Upper lobe of left lung (tissue), 6 donors: Measurements from ENCODE around the gene CPNE8. TPM values are rescaled to one million over a fixed set of nuclear protein-coding genes. Genes with fewer than 3 reads are reported as not detected.

Experiments
- ATAC-seq, 2 donors: fragments of 200-7000 bp; cut with Tn5 transposase; one replicate each; pipeline ENCODE4 v1.9.1; 2022; ENCODE audit warnings: mild to moderate bottlenecking in 2 of 2, moderate library complexity in 2 of 2; ENCODE audit not compliant: low FRiP score in 2 of 2
- DNase-seq, 2 donors: peaks; one replicate each; pipeline ENCODE4 v3.0.0-alpha.2; 2019 to 2020
- H3K27ac ChIP-seq, 4 donors: fragments of 200-600 bp; sonication (generic); one replicate each; pipeline ENCODE4 v1.5.1; 2016 to 2019
- H3K27me3 ChIP-seq, 4 donors: fragments of 200-600 bp; sonication (generic); one replicate each; pipeline ENCODE4 v1.5.1; 2017 to 2019
- H3K36me3 ChIP-seq, 4 donors: fragments of 200-600 bp; sonication (generic); one replicate each; pipeline ENCODE4 v1.5.1; 2016 to 2019
- H3K4me1 ChIP-seq, 4 donors: fragments of 200-600 bp; sonication (generic); one replicate each; pipeline ENCODE4 v1.5.1; 2018 to 2019
- H3K4me3 ChIP-seq, 4 donors: fragments of 200-600 bp; sonication (generic); one replicate each; pipeline ENCODE4 v1.5.1; 2017 to 2019; ENCODE audit warnings: mild to moderate bottlenecking in 2 of 4, moderate library complexity in 1 of 4
- H3K9me3 ChIP-seq, 4 donors: fragments of 200-600 bp; sonication (generic); one replicate each; pipeline ENCODE4 v1.5.1; 2018 to 2019
- CTCF ChIP-seq, 6 experiments: fragments of 450-650 bp in 4 of 6; fragments of 200-600 bp in 2 of 6; sonication (generic) in 2 of 6; IDR thresholded peaks; one replicate each; pipeline ENCODE4 v1.5.1; 2016 to 2019; ENCODE audit warnings: antibody characterized with exemption in 6 of 6
- EP300 ChIP-seq, 4 donors: sonication (generic); formaldehyde crosslinking; IDR thresholded peaks; one replicate each; pipeline ENCODE4 v1.5.1; 2017; ENCODE audit warnings: antibody characterized with exemption in 4 of 4, control low read depth in 2 of 4
- POLR2A ChIP-seq, 4 donors: fragments of 450-650 bp; IDR thresholded peaks; one replicate each; pipeline ENCODE4 v1.5.1; 2016 to 2017; ENCODE audit warnings: antibody characterized with exemption in 4 of 4, mild to moderate bottlenecking in 2 of 4
- POLR2AphosphoS5 ChIP-seq, 2 donors: sonication (generic); formaldehyde crosslinking; IDR thresholded peaks; one replicate each; pipeline ENCODE4 v1.5.1; 2017; ENCODE audit warnings: antibody characterized with exemption in 2 of 2
- WGBS, 2 donors: methylation state at CpG; one replicate each; pipeline ENCODE4 v1.1.5; 2017 to 2018; 5-methylcytosine and 5-hydroxymethylcytosine counted together
- total RNA-seq, 6 donors: library from RNA; depleted of rRNA in 4 of 6; stranded (reverse); fragments of >200 nt in 4 of 6; gene quantifications; one replicate each; pipeline versions ENCODE4 v1.1.0 to v1.2.1, GENCODE V29; 2016 to 2021
- donor health status: DM: no; HTN: no; CAD: no; lungs with moderate emphysema.
- donor health status: DM: no; HTN: yes; CAD: no; lungs with severe emphysema.

The CPNE8 gene
- 10 to 100 TPM; 14.3 to 38.8 (median 20.2) TPM for total RNA-seq

DNA sequence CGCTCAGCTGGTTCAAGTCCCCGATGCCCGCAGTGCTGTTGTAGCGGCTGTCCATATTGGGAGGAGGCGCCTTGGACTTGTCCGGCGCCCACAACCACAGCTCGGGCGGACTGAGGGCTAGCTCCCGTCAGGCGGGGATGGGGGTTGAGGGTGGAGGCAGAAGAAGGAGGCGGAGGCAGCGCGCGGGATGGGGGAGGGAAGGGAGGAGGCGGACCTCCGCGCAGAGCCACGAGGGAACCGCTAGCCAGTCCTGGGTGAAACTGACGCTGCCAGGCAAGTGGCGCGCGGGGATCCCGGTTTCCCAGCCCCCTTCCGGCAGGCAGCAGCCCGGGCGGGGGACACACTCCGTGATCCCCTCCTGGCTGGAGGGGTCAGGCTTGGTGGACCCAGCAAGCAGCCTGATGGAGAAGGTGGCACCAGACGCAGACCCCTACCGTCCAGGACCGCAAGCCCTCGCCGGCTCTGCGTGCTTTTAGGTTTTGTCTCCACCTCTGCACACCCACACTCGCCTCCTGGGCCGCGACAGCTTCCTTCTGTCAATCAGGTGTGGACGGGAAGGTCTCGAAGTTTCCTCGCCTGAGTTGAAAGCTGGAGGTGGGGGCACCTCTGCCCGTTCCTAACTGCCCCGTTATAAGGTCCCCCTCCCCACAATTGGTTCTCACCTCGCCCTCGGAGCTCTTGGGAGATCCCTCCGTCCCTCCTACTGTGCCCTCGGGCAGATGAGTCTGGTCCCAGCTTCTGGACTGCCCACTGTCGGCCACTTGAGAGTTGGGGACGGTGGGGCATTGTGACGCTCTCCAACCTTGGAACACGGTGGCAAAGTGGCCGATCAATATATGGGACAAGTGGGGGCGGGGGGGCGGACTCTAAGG, at the start of gene CPNE8:
Gene CPNE8 (minus strand): TSS at position 112 of the 872 bp plus-strand sequence. CDS start 57 bp downstream, at position 55.
- Histone ChIP-seq H3K9me3 (no peaks in the 10 kb centered on the region), H3K4me1 (peaks cover 9 to 20% (median 14%) of the 10 kb centered on the region in 4 donors), H3K27me3 (no peaks in the 10 kb centered on the region), H3K27ac (peak within 1 kb of the TSS; percentile 91 to 98 (median 94)), H3K4me3 (peak within 1 kb of the TSS; percentile 64 to 75 (median 70)), H3K36me3 (no peaks in the 10 kb centered on the region)
- peak; percentile 89 to 94 for DNase-seq
- peak; percentile 5 to 85 for TF ChIP-seq POLR2AphosphoS5 (IDR thresholded peaks at IDR 0.05)
- TF ChIP-seq EP300 (IDR thresholded peaks at IDR 0.05): no peak
- TF ChIP-seq CTCF (IDR thresholded peaks at IDR 0.05): peak in 1 of 6 experiments; percentile 27
- peak; percentile 9 to 77 (median 52) for TF ChIP-seq POLR2A (IDR thresholded peaks at IDR 0.05)
- WGBS, 2 donors: 1 to 2% methylated on average over 30 to 53 of the region's 54 CpGs
- ATAC-seq: peak; percentile 93 to 95

GRCh38 chr12:38954238-38954873, 49.0 kb upstream of the CPNE8 start:
- Histone ChIP-seq H3K4me1 (no peaks in the 10 kb centered on the region), H3K4me3 (no peak overlapping the region), H3K36me3 (no peaks in the 10 kb centered on the region), H3K9me3 (no peaks in the 10 kb centered on the region), H3K27me3 (no peaks in the 10 kb centered on the region), H3K27ac (no peak overlapping the region)
- ATAC-seq (no peak), DNase-seq (no peak)
- TF ChIP-seq CTCF (IDR thresholded peaks at IDR 0.05) (no peak), POLR2AphosphoS5 (IDR thresholded peaks at IDR 0.05) (no peak), EP300 (IDR thresholded peaks at IDR 0.05) (no peak)
- WGBS, 2 donors: 88 to 90% methylated on average over 3 of the region's 3 CpGs

- H3K27me3 ChIP-seq: no peaks in the 10 kb centered on the region
- no peak for ATAC-seq
- 81 to 92% methylated on average over 2 of the region's 2 CpGs for WGBS, 2 donors
Measured at GRCh38 chr12:38949363-38949762, 44.0 kb upstream of the CPNE8 start.

DNA sequence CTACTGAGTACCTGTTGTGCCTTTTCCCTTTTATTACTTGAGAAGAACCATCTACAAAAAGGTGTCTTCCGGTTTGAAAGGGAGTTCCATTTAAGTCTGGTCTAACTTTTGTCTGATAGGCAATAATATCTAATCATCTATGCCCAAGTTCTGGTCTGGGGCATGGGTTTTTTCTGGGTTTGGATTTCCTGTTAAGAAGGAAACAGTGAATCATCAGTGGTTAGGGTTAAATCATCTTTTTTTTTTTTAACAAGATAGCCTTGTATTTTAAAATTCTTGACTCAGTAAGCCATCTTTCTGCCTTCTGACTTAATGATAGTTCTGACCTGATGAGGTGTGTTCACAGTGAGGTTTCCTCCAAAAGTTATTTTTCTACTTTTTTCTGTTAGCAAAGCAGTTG, 29.3 kb upstream of the CPNE8 start:
- Histone ChIP-seq H3K27me3 (no peaks in the 10 kb centered on the region), H3K4me3 (no peak overlapping the region), H3K4me1 (no peaks in the 10 kb centered on the region), H3K36me3 (no peaks in the 10 kb centered on the region), H3K27ac (no peak overlapping the region), H3K9me3 (peaks cover 0 to 4% (median 0%) of the 10 kb centered on the region in 4 donors)
- ATAC-seq: no peak
- WGBS, 2 donors: 56 to 71% methylated on average over 1 of the region's 1 CpG
- no peak for DNase-seq
- TF ChIP-seq EP300 (IDR thresholded peaks at IDR 0.05) (no peak), CTCF (IDR thresholded peaks at IDR 0.05) (no peak), POLR2AphosphoS5 (IDR thresholded peaks at IDR 0.05) (no peak), POLR2A (IDR thresholded peaks at IDR 0.05) (no peak)

More at GRCh38 chr12:38949363-38949762, 44.0 kb upstream of the CPNE8 start:
- H3K4me1 ChIP-seq: no peaks in the 10 kb centered on the region
- no peak overlapping the region for H3K4me3 ChIP-seq
- DNase-seq: no peak
- H3K36me3 ChIP-seq: no peaks in the 10 kb centered on the region
- H3K9me3 ChIP-seq: no peaks in the 10 kb centered on the region
- TF ChIP-seq POLR2AphosphoS5 (IDR thresholded peaks at IDR 0.05) (no peak), EP300 (IDR thresholded peaks at IDR 0.05) (no peak), CTCF (IDR thresholded peaks at IDR 0.05) (no peak), POLR2A (IDR thresholded peaks at IDR 0.05) (no peak)
- H3K27ac ChIP-seq: no peak overlapping the region
